ENCODE data around the gene PDE4D.
"Not testable (repeated sequence)": the region's sequence is repeated elsewhere in the genome, so short reads cannot be mapped to it uniquely, and the experiment has no call there.

Gene PDE4D

GRCh38 chr5:58979090-58979489 lies 914.4 kb downstream of the PDE4D start:
- FAIRE-seq: no peak

GRCh38 chr5:58974601-58975000 lies 918.9 kb downstream of the PDE4D start:
- no peak for FAIRE-seq

- no peak for FAIRE-seq
Measured at GRCh38 chr5:58974083-58974482, 919.4 kb downstream of the PDE4D start.

- FAIRE-seq: no peak
Measured at GRCh38 chr5:58972301-58972700, 921.2 kb downstream of the PDE4D start.

GRCh38 chr5:58970766-58971165 lies 922.8 kb downstream of the PDE4D start:
- no peak for FAIRE-seq

- no peak for FAIRE-seq
Measured at GRCh38 chr5:58969795-58970194, 923.7 kb downstream of the PDE4D start.

GRCh38 chr5:58969253-58969652 lies 924.3 kb downstream of the PDE4D start:
- FAIRE-seq: no peak

GRCh38 chr5:58968350-58968749 lies 925.2 kb downstream of the PDE4D start:
- no peak for FAIRE-seq

GRCh38 chr5:58967597-58968281 lies 925.8 kb downstream of the PDE4D start:
- no peak for FAIRE-seq

GRCh38 chr5:58965677-58966414 lies 927.7 kb downstream of the PDE4D start:
- FAIRE-seq: no peak

- no peak for FAIRE-seq
Measured at GRCh38 chr5:58963821-58964220, 929.7 kb downstream of the PDE4D start.

- no peak for FAIRE-seq
Measured at GRCh38 chr5:58963361-58963760, 930.2 kb downstream of the PDE4D start.

GRCh38 chr5:58961631-58962280 lies 931.8 kb downstream of the PDE4D start:
- FAIRE-seq: no peak

- no peak for FAIRE-seq
Measured at GRCh38 chr5:58958701-58959100, 934.8 kb downstream of the PDE4D start.

- not testable (repeated sequence) for FAIRE-seq
Measured at GRCh38 chr5:58953218-58953617, 940.3 kb downstream of the PDE4D start.

GRCh38 chr5:58950224-58950623 lies 943.3 kb downstream of the PDE4D start:
- no peak for FAIRE-seq

GRCh38 chr5:58946230-58946629 lies 947.3 kb downstream of the PDE4D start:
- FAIRE-seq: no peak

GRCh38 chr5:58944221-58944620 lies 949.3 kb downstream of the PDE4D start:
- FAIRE-seq: no peak

GRCh38 chr5:58940446-58940845 lies 953.1 kb downstream of the PDE4D start:
- FAIRE-seq: no peak

GRCh38 chr5:58939664-58940063 lies 953.9 kb downstream of the PDE4D start:
- no peak for FAIRE-seq

GRCh38 chr5:58938563-58939424 lies 954.7 kb downstream of the PDE4D start:
- no peak for FAIRE-seq

- no peak for FAIRE-seq
Measured at GRCh38 chr5:58937031-58937681, 956.4 kb downstream of the PDE4D start.

Data from islet of Langerhans (tissue), 1 donor.